WTC11 (cell line): ENCODE measurements around the gene AANAT.

Experiments
- CTCF ChIP-seq: fragments of 200-600 bp; IDR thresholded peaks from 2 replicates; pipeline ENCODE4 v1.8.0; 2022; ENCODE audit warnings: antibody characterized with exemption
- GABPB1 ChIP-seq: sonication (generic); formaldehyde crosslinking; IDR thresholded peaks from 2 replicates; pipeline ENCODE4 v1.8.1; 2023; ENCODE audit warnings: mild to moderate bottlenecking, missing genetic modification reagents
- GRHL2 ChIP-seq: fragments of 250-450 bp; sonication (Bioruptor Pico); IDR thresholded peaks from 2 replicates; pipeline ENCODE4 v1.8.0; 2022; ENCODE audit warnings: mild to moderate bottlenecking, moderate library complexity; ENCODE audit not compliant: insufficient replicate concordance, severe bottlenecking
- IRF1 ChIP-seq: sonication (generic); formaldehyde crosslinking; IDR thresholded peaks from 2 replicates; pipeline ENCODE4 v1.8.0; 2023; ENCODE audit warnings: missing genetic modification reagents
- MAX ChIP-seq: sonication (generic); formaldehyde crosslinking; IDR thresholded peaks from 2 replicates; pipeline ENCODE4 v1.8.0; 2022; ENCODE audit warnings: mild to moderate bottlenecking, missing genetic modification reagents
- NFYB ChIP-seq: sonication (generic); formaldehyde crosslinking; conservative IDR thresholded peaks from 2 replicates; pipeline ENCODE4 v1.8.0; 2022; ENCODE audit warnings: low read depth, missing genetic modification reagents
- PRDM15 ChIP-seq: sonication (generic); formaldehyde crosslinking; IDR thresholded peaks from 2 replicates; pipeline ENCODE4 v1.8.0; 2022; ENCODE audit warnings: missing genetic modification reagents
- PREB ChIP-seq: sonication (generic); formaldehyde crosslinking; IDR thresholded peaks from 2 replicates; pipeline ENCODE4 v1.8.1; 2022; ENCODE audit warnings: mild to moderate bottlenecking, missing genetic modification reagents, moderate library complexity, borderline replicate concordance
- RELA ChIP-seq: sonication (generic); formaldehyde crosslinking; IDR thresholded peaks from 2 replicates; pipeline ENCODE4 v1.8.1; 2022; ENCODE audit warnings: missing genetic modification reagents, mild to moderate bottlenecking, borderline replicate concordance
- SP1 ChIP-seq: sonication (generic); formaldehyde crosslinking; conservative IDR thresholded peaks from 2 replicates; pipeline ENCODE4 v1.8.1; 2022; ENCODE audit warnings: missing genetic modification reagents
- TCF7 ChIP-seq: sonication (generic); formaldehyde crosslinking; IDR thresholded peaks from 2 replicates; pipeline ENCODE4 v1.8.0; 2022; ENCODE audit warnings: mild to moderate bottlenecking, low read depth, missing genetic modification reagents, moderate library complexity
- ZNF121 ChIP-seq: sonication (generic); formaldehyde crosslinking; IDR thresholded peaks from 2 replicates; pipeline ENCODE4 v1.8.0; 2023; ENCODE audit warnings: missing genetic modification reagents

GRCh38 chr17:76492989-76493501, 25.6 kb downstream of the AANAT start:
- TF ChIP-seq CTCF = no peak
- no peak for TF ChIP-seq GRHL2 (CRISPR knock-in tag)
- no peak for TF ChIP-seq IRF1 (CRISPR knock-in tag)
- TF ChIP-seq MAX (CRISPR knock-in tag) = no peak
- TF ChIP-seq TCF7 (CRISPR knock-in tag) = no peak
- TF ChIP-seq PREB (CRISPR knock-in tag) = no peak
- no peak for TF ChIP-seq RELA (CRISPR knock-in tag)
- no peak for TF ChIP-seq GABPB1 (CRISPR knock-in tag)
- no peak for TF ChIP-seq ZNF121 (CRISPR knock-in tag)
- TF ChIP-seq SP1 = 0 out of 2 replicates have a peak, but pooled peaks have one; percentile 1
- TF ChIP-seq NFYB (CRISPR knock-in tag) = no peak
- TF ChIP-seq PRDM15 (CRISPR knock-in tag) = no peak
